GM12878 (cell line): Measurements from ENCODE around the gene EEF2K. TPM values are rescaled to one million over a fixed set of nuclear protein-coding genes. Genes with fewer than 3 reads are reported as not detected.

Source experiments
- ATAC-seq: fragments of 200-7000 bp; cut with Tn5 transposase; 3 replicates; pipeline ENCODE4 v1.9.1; 2020; ENCODE audit warnings: mild to moderate bottlenecking, moderate library complexity
- BruUV-seq: library from RNA; stranded (reverse); fragments of 400-500 nt; replicated peaks from 2 replicates; lab custom pipeline; 2021; lab: Mats Ljungman, UMichigan
- CTCF ChIA-PET: fragments of 300-600 bp; sonication (Branson Sonifier 250); formaldehyde crosslinking; extraction: SDS; loops from one replicate; lab custom pipeline; 2021; ENCODE audit warnings: inconsistent platforms; lab: Yijun Ruan, JAX
- POLR2A ChIA-PET: fragments of 350-600 bp; formaldehyde crosslinking; extraction: SDS; loops from one replicate; lab custom pipeline; 2021; ENCODE audit warnings: inconsistent platforms; lab: Charles Lee
- RAD21 ChIA-PET: fragments of 300-600 bp; sonication (Branson Sonifier 250); formaldehyde crosslinking; loops from one replicate; lab custom pipeline; 2023; ENCODE audit warnings: antibody characterized with exemption; ENCODE audit not compliant: unreplicated experiment; lab: Charles Lee
- SMC1A ChIA-PET: fragments of 300-600 bp; sonication (Branson Sonifier 250); formaldehyde crosslinking; loops from one replicate; lab custom pipeline; 2023; ENCODE audit not compliant: unreplicated experiment, uncharacterized antibody; lab: Charles Lee
- DNase-seq: peaks from one replicate; pipeline ENCODE4 v3.0.0-alpha.2; 2011; ENCODE audit warnings: low read depth, low spot score
- FAIRE-seq: peaks from 3 replicates; lab custom pipeline; 2011; peaks lifted over from hg19 to GRCh38; lab: Jason Lieb, UNC
- H2AFZ ChIP-seq: 2 replicates; pipeline ENCODE4 v1.6.0; 2011; ENCODE audit warnings: low read depth, low read length, control low read depth; ENCODE audit not compliant: control insufficient read depth
- H3K27ac ChIP-seq: 2 replicates; pipeline ENCODE4 v1.5.1; 2011; ENCODE audit warnings: control low read depth; ENCODE audit not compliant: control insufficient read depth, insufficient read depth
- H3K27me3 ChIP-seq, 2 experiments: replicated peaks in 1 of 2; 2 replicates each; pipeline versions ENCODE4 v1.6.0 to v1.6.1; 2011; ENCODE audit warnings: low read length in 1 of 2; ENCODE audit not compliant: control insufficient read depth in 2 of 2, insufficient read depth in 2 of 2
- H3K36me3 ChIP-seq, 2 experiments: 2 replicates each; pipeline ENCODE4 v1.5.1; 2011; ENCODE audit warnings: low read length in 1 of 2; ENCODE audit not compliant: control insufficient read depth in 2 of 2, insufficient read depth in 2 of 2
- H3K4me1 ChIP-seq: 2 replicates; pipeline ENCODE4 v1.6.1; 2011; ENCODE audit warnings: mild to moderate bottlenecking, low read length, moderate library complexity, mixed read lengths; ENCODE audit not compliant: control insufficient read depth, insufficient read depth
- H3K4me2 ChIP-seq: 2 replicates; pipeline ENCODE4 v1.6.0; 2011; ENCODE audit warnings: control low read depth; ENCODE audit not compliant: control insufficient read depth, insufficient read depth
- H3K4me3 ChIP-seq: fragments of 200-600 bp; sonication (generic); 2 replicates; pipeline ENCODE4 v1.5.1; 2016
- H3K79me2 ChIP-seq: 2 replicates; pipeline ENCODE4 v1.6.0; 2011; ENCODE audit warnings: low read length; ENCODE audit not compliant: control insufficient read depth, insufficient read depth
- H3K9ac ChIP-seq: 2 replicates; pipeline ENCODE4 v1.8.0; 2011; ENCODE audit warnings: low read length, control low read depth, mixed read lengths; ENCODE audit not compliant: control insufficient read depth, insufficient read depth
- H3K9me3 ChIP-seq: replicated peaks from 3 replicates; pipeline ENCODE4 v1.5.1; 2011; ENCODE audit warnings: mild to moderate bottlenecking, low read length; ENCODE audit not compliant: control insufficient read depth, insufficient read depth
- H4K20me1 ChIP-seq: 2 replicates; pipeline ENCODE4 v1.6.0; 2011; ENCODE audit not compliant: control insufficient read depth, insufficient read depth
- E4F1 ChIP-seq: fragments of 450-650 bp; IDR thresholded peaks from 2 replicates; pipeline ENCODE4 v1.6.1; 2018; ENCODE audit warnings: borderline replicate concordance, mild to moderate bottlenecking; ENCODE audit not compliant: partially characterized antibody
- EP300 ChIP-seq, 2 experiments: fragments of 150-350 bp in 1 of 2; IDR thresholded peaks; 2 replicates each; pipeline ENCODE4 v1.6.1; 2011 to 2012; ENCODE audit warnings: low read depth in 2 of 2, low read length in 2 of 2, borderline replicate concordance in 1 of 2, improper control_type of control experiment in 1 of 2, inconsistent platforms in 1 of 2; ENCODE audit not compliant: control insufficient read depth in 1 of 2
- HDGF ChIP-seq: fragments of 450-650 bp; IDR thresholded peaks from 2 replicates; pipeline ENCODE4 v1.6.1; 2016; ENCODE audit warnings: antibody characterized with exemption
- KLF5 ChIP-seq: fragments of 450-650 bp; IDR thresholded peaks from 2 replicates; pipeline ENCODE4 v1.6.1; 2014; ENCODE audit warnings: mild to moderate bottlenecking; ENCODE audit not compliant: partially characterized antibody
- RAD21 ChIP-seq: IDR thresholded peaks from 2 replicates; pipeline ENCODE4 v1.6.1; 2011; ENCODE audit warnings: mild to moderate bottlenecking, low read depth, low read length, moderate library complexity; ENCODE audit not compliant: insufficient read depth
- RELA ChIP-seq: fragments of 450-650 bp; IDR thresholded peaks from 2 replicates; pipeline ENCODE4 v1.8.0; 2014; ENCODE audit warnings: borderline replicate concordance; ENCODE audit not compliant: partially characterized antibody
- SUPT20H ChIP-seq: IDR thresholded peaks from 2 replicates; pipeline ENCODE4 v1.6.1; 2011; ENCODE audit warnings: low read depth, mild to moderate bottlenecking, low read length, moderate library complexity, borderline replicate concordance; ENCODE audit not compliant: control insufficient read depth
- WGBS: methylation state at CpG from one replicate; pipeline ENCODE4 v1.1.6; 2016; ENCODE audit warnings: low lambda C conversion rate; ENCODE audit not compliant: insufficient replicate concordance, insufficient coverage; ENCODE audit errors: missing lambda C conversion rate; 5-methylcytosine and 5-hydroxymethylcytosine counted together
- in situ Hi-C: fragments of 300-500 bp; cut with MboI; formaldehyde crosslinking; loops from 9 replicates; pipeline ENCODE4 v1.14.3; 2018; ENCODE audit warnings: mixed read lengths
- intact Hi-C: fragments of 100-400 bp; cut with micrococcal nuclease; formaldehyde crosslinking; loops from one replicate; pipeline ENCODE4 v1.14.2; 2022; ENCODE audit not compliant: unreplicated experiment
- polyA plus RNA-seq, 11 experiments: library from polyadenylated mRNA; depleted of rRNA in 4 of 11; unstranded in 6 of 11; stranded (reverse) in 5 of 11; fragments of >200 nt; fragmentation: Nextera tagmentation in 4 of 11; fragmentation: Illumina TruSeq in 1 of 11; extraction: Ambion mirVana in 4 of 11; extraction: Trizol in 1 of 11; gene quantifications; 1 replicate in 1 of 11; 2 replicates in 10 of 11; pipeline versions ENCODE4 v1.2.1 to v1.2.3, GENCODE V29; 2011 to 2016; ENCODE audit warnings: inconsistent platforms in 2 of 11, missing spikeins in 2 of 11, low read depth in 1 of 11
- total RNA-seq, 4 experiments: library from RNA; depleted of rRNA in 3 of 4; stranded (reverse); fragments of >200 nt in 3 of 4; fragmentation: Illumina TruSeq in 1 of 4; extraction: Trizol in 1 of 4; gene quantifications; 2 replicates each; pipeline versions ENCODE4 v1.2.1 to v1.2.3, GENCODE V29; 2013 to 2021
- TF ChIP-seq, protein P1 (sequence below): IDR thresholded peaks from 2 replicates; pipeline ENCODE4 v1.6.1; 2012; ENCODE audit warnings: low read depth, low read length, improper control_type of control experiment

The EEF2K gene
- total and polyA plus RNA-seq, 10 of the 15 experiments (the other 5 are each of a cell fraction or from before 2014, with no cell fraction given), result 2.0 to 29.6 (median 12.2) TPM

DNA sequence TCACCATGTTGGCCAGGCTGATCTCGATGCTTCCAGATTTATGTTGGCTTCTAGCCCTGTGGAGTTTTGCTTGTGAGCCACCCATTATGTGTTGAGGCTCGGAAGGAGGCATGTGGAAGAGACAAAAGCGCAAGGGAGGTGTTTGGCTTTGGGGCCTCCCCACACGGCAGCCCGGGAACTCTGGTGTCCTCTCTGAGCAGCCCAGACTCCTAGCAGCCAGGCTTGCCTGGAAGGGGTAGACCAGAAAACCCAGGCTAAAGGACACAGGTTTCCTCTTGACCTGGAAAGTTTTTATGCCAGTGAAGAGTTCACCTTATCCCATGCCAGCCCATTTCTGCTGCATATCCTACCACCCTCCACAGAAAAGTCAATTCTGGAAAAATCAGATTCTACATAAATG lies 22.7 kb upstream of the EEF2K start:
- H3K27me3 ChIP-seq, result no peaks in the 10 kb centered on the region
- no peak for DNase-seq
- intact Hi-C loops, result no loop called here
- no peak overlapping the region for H3K4me3 ChIP-seq
- no peak for ATAC-seq
- no peaks in the 10 kb centered on the region for H3K79me2 ChIP-seq
- FAIRE-seq, result no peak
- H3K9me3 ChIP-seq, result no peaks in the 10 kb centered on the region
- no TSS peak for BruUV-seq
- TF ChIP-seq EP300 (IDR thresholded peaks at IDR 0.05; ENCODE audit: borderline replicate concordance in 1 of 2, control insufficient read depth in 1 of 2, low read depth in 2 of 2, low read length in 2 of 2) (no peak), E4F1 (no peak), RELA (no peak), RAD21 (no peak), KLF5 (no peak), HDGF (no peak), SUPT20H (no peak)
- TF ChIP-seq, protein P1, sequence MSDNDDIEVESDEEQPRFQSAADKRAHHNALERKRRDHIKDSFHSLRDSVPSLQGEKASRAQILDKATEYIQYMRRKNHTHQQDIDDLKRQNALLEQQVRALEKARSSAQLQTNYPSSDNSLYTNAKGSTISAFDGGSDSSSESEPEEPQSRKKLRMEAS, result no peak
- POLR2A ChIA-PET, result no interaction called here
- RAD21 ChIA-PET, result interaction anchor here (1.0 kb wide), 2 partner anchors 106 to 117 kb away, joined by 3 to 4 read pairs; no protein-coding TSS in a partner anchor
- 62% methylated on average over 5 of the region's 5 CpGs for WGBS
- in situ Hi-C loops, result loop anchor here (5.0 kb wide), 2 partner anchors 51 to 181 kb away; partner anchors contain the start of gene PDZD9
- H2AFZ ChIP-seq, result no peak overlapping the region
- no peak overlapping the region for H3K4me2 ChIP-seq
- H4K20me1 ChIP-seq, result no peaks in the 10 kb centered on the region
- no peak overlapping the region for H3K27ac ChIP-seq
- CTCF ChIA-PET, result interaction anchor here (1.0 to 7.4 kb wide), 4 partner anchors 13 to 177 kb away, joined by 3 to 101 read pairs (median 7); partner anchors contain the start of gene MOSMO
- SMC1A ChIA-PET, result interaction anchor here (1.5 kb wide), 1 partner anchor 105 kb away, joined by 3 read pairs; no protein-coding TSS in a partner anchor
- no peak overlapping the region for H3K9ac ChIP-seq
- no peaks in the 10 kb centered on the region for H3K36me3 ChIP-seq
- peaks cover 3% of the 10 kb centered on the region for H3K4me1 ChIP-seq
